NCI-H2081 treated with DMSO at 0.1 percent for 48 hours (cell line): Measurements from ENCODE around the gene PIAS4.

Source experiments
- DNase-seq: peaks from one replicate; lab custom pipeline; 2025; lab: John Stamatoyannopoulos, UW

Gene PIAS4

GRCh38 chr19:4042731-4043082 lies 35.2 kb downstream of the PIAS4 start:
- DNase-seq = no peak

GRCh38 chr19:4043401-4043800 lies 35.9 kb downstream of the PIAS4 start:
- DNase-seq = no peak

DNA sequence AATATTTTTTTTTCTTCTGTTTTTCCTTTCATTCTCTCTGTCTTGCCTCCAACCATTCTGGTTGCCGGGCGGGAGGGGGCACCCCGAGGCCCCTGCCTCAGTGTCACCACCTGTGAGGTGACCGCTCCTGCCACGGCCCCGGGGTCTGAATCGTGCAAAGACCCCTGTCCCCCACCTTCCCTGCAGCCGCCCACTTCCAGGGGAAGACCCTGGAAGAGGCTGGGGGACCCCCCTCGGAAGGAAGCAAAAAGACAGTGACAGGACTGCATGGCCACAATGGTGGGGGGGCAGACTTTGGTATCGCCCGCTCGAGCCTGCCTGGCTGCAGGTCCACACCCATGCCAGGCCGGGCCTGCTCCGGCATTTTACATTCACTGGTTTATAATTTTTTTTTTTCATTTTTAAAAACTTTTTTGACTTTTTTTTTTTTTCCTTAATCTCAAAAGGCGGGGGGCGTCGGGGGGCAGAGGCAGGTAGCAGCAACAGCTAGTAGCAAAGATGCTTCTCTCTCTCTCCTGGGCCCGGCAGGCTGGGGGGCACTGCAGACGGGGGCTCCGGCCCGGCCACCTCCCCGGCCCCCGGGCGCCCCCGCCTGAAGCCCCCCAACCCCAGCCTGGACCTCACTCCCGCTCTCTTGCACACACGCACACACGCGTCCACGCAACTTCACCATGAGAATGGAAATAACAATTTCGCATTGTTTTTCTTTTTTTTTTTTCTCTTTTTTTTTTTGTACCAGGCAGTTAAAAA lies 36.6 kb downstream of the PIAS4 start:
- DNase-seq = no peak

GRCh38 chr19:4044990-4045465 lies 37.5 kb downstream of the PIAS4 start:
- no peak for DNase-seq

DNA sequence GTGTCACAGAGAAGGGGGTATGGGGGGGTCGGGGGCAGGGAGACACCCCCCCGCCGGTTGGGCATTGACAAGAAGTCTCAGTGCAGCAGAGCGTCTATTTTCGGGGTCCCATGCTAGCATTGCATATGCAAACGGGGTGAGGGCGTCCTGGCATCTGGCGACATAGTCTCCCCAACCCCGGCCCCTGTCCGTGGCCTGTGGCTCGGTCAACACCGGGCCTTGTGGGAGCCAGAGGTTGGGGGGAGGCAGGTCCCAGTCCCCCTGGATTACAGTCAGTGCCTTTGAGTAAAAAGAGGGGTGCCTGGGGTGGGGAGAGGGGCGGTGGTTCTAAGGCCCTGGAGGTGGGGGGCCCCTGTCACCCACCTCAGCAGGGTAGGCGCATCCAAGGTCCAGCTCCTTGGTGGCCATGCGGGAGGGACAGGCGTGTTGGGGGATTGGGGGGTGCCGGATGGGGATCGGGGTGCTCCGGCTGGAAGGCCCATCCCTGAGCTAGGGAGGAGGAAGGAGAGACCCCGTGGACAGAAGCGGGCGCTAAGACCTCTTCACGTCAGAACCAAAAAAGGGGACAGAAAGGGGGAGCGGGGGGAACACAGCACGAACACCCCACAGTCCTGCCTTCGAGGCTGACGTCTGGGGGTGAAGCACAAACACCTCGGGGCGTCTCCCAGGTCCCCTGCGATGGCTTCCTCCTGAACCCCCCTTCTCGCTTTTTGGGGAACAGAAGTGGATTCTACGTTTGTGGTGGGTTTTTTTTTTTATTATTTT lies 38.2 kb downstream of the PIAS4 start:
- no peak for DNase-seq

DNA sequence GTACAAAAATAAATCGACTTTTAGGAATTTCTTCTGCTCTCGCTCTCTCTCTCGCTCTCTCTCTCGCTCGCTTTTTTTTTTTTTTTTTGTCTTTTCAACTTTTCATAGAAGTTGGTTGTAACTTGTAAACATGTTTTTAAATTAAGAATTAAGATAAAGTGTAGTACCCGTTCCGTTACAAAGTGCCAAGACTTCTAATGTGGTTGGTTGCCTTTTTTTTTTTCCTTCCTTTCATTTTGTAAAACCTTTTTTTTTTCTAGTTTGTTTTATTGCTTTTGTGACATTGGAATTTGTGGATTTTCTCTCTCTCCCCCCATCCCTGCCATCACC lies 38.8 kb downstream of the PIAS4 start:
- DNase-seq = no peak

DNA sequence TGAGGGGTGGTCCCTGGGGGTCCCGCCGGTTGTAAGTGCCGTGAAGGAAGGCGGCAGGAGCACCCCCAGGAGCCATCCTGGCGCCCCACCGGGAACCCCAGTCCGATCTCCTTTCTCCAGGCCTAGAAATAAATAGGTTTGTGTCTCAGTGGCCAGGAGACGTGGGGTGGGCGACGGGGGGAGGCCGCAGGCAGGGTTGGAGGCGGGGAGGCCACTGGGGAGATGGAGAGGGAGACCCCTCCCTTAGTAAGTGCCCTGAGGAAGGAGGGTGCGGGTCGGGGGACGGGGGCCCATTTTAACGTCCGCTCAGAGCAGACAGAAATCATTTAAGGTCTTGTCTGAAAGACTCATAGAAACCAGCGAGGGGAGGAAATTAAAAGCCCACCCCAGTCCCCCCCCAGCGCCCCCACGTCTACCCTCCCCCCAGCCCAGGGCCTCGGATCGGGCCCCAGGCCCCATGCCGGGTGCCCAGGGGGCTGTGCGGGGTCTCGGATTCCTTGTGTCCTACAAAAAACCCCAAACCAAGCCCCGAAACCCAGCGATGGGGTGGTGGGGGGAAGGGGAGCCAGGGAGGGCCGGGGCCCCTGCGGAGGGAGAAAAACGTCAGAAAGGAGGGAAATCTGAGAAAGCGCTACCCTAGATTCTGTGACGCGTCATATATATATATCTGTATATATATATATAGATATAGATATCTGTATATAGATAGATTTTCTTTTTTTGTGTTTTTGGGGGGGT lies 39.6 kb downstream of the PIAS4 start:
- DNase-seq = no peak

DNA sequence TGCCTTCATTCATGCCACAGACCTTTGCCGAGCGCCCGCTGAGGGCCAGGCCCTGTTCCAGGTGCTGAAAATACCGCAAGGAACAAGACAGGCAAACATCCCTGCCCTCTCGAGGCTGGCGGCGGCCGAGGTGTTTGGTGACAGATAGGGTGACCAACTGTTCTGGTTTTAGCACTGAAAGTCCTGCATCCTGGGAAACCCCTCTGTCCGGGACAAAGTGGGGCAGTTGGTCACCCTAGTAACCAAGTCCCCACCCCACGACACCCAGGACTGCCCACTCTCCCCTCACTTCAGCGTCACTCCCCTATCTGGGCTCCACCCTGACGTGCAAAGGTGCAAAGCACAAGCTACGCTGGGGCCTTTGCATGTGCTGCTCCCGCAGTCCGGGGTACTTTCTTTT lies 41.9 kb downstream of the PIAS4 start:
- no peak for DNase-seq

- DNase-seq = no peak
These were observed 43.9 kb downstream of the PIAS4 start for GRCh38 chr19:4051175-4052101.

DNA sequence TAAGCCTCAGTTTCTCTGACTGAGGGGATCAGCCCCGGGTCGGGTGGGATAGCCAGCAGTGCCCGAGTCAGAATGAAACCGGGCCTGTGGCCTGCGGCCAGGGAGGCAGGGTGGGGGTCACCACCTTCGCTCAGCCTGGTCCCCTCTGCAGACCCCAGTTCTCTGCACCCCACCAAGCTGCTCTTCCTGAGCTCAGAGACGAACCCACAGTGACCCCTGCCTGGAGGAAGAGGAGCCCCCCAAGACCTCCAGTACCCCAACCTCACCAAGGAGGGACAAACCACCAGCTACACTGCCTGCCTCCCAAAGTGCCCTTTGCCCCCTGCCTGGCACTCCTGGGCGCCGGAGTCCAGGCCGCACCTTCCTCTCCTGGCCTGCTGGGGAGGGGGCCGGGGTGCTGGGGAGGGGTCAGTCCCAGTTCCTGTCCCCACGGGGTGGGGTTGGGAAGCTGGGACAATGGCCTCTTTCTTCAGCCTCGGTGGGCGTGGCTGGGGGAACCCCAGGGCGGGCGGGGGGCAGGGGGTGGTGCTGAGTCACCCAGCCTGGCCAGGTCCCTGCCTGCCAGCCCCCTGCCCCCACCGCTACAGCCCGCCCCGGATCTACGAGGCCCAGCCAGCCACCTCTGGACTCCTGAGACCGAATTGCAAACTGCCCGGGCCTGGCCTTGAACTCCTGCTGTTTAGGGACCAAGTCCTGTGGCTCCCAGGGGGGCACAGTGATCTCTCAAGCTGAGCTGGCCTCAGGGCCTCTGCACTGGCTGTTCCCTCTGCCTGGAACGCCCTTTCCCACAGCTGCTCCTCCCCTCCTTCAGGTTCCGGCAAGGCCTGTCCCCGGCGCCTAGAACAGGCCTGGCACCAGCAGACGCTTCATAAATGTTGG lies 44.8 kb downstream of the PIAS4 start:
- no peak for DNase-seq

DNA sequence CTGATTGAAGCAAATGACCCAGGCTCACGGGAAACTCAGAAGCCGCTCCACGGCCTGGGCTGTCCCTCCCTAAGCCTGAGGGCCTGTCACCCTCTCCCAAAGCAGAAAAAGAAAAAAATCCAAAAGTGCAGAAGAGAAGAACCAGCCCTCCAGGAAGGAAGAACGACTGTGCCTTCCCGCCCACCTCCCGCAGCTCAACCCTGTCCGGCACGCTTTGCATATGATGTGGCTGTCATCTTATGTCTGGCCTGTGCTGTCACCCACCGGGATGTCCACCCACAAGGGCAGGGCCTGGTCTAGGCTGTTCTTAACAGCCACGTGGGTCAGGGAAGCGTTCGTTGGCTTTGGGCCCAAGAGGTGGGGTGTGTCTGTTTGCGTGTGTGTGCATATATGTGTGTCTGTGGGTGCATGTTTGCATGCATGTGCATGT lies 45.5 kb downstream of the PIAS4 start:
- DNase-seq = no peak

DNA sequence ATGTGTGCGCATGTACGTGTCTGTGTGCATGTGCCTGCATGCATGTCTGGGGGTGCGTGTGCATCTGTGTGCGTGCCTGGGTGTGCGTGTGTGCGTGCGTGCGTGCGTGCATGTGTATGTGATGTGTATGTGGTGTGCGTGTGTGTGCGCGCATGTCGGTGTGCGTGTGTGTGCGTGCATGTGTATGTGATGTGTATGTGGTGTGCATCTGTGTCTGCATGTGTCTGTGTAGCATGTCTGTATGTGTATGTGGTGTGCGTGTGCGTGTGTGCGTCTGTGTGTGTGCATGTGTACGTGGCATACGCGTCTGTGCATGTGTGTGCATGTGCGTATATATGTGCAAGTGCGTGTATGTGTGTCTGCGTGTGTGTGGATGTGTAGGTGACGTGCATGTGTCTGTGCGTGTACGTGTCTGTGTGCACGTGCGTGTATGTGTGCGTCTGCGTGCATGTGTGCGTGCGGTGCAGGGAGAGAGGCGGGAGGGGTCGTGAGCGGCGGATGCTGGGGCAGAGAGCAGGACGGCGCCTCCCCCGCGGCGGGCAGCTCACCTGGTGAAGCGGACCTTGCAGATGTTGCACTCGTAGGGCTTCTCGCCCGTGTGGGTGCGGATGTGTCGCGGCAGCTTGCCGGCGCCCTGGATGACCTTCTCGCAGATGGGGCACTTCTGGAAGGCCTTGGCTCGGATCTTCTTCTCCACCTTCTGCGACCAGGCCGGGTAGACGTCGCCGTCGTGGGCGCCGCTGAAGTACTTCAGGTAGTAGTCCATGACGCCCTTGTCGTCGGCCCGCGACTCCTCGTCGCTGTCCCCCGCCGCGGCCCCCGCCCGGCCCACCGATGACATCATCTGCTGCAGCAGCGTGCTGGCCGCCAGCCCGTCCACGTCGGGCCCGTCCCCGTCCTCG lies 46.1 kb downstream of the PIAS4 start:
- no peak for DNase-seq

- no peak for DNase-seq
These were observed 47.1 kb downstream of the PIAS4 start for GRCh38 chr19:4054441-4055208.

DNA sequence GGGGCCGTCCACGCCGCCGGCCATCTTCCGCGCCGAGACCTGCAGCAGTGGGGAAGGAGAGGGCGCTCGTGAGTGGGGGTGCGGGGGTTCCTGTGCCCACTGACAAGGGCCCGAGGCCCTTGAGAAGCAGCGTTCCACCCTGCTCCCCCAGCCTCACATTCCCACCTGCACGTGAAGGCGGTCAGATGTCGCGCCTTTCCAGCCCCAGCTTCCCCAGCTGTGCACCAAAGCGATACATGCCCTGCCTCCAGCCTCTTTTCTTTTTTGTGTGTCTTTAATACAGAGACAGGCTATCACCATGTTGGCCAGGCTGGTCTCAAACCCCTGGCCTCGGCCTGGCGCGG lies 47.6 kb downstream of the PIAS4 start:
- no peak for DNase-seq

- DNase-seq = no peak
These were observed 50.6 kb downstream of the PIAS4 start for GRCh38 chr19:4057931-4058692.

GRCh38 chr19:4058693-4059452 lies 51.3 kb downstream of the PIAS4 start:
- DNase-seq = no peak

GRCh38 chr19:4059453-4059871 lies 51.9 kb downstream of the PIAS4 start:
- DNase-seq = no peak
